Measurements from ENCODE around the gene RRP8.

- no peak for TF ChIP-seq CTCF (IDR thresholded peaks at IDR 0.05; ENCODE audit: poor library complexity)
- TF ChIP-seq EZH2phosphoT487 (IDR thresholded peaks at IDR 0.05; ENCODE audit: low read depth, severe bottlenecking, unreplicated experiment): no peak
These were observed 40.2 kb downstream of the RRP8 start for GRCh38 chr11:6563121-6563619.
